Heart right ventricle (tissue), 16 donors: ENCODE results near the gene CIROP. TPM values are rescaled to one million over a fixed set of nuclear protein-coding genes. Genes with fewer than 3 reads are reported as not detected.

ENCODE experiments used
- ATAC-seq, 8 donors: fragments of 200-7000 bp; cut with Tn5 transposase; one replicate each; pipeline ENCODE4 v1.9.1; 2020; ENCODE audit warnings: mild to moderate bottlenecking in 8 of 8, moderate library complexity in 8 of 8, moderate number of reproducible peaks in 1 of 8
- DNase-seq, 2 donors: peaks; one replicate each; pipeline ENCODE4 v3.0.0-alpha.2; 2020
- H3K27ac ChIP-seq, 10 donors: fragments of 200-600 bp; sonication (generic) in 2 of 10; one replicate each; pipeline versions ENCODE4 v1.5.0 to v1.8.0; 2020 to 2022; ENCODE audit warnings: mild to moderate bottlenecking in 3 of 10
- H3K27me3 ChIP-seq, 7 donors: fragments of 200-600 bp; one replicate each; pipeline ENCODE4 v1.8.0; 2021 to 2022; ENCODE audit warnings: mild to moderate bottlenecking in 2 of 7
- H3K36me3 ChIP-seq, 9 donors: fragments of 200-600 bp; sonication (generic) in 1 of 9; one replicate each; pipeline versions ENCODE4 v1.5.0 to v1.8.0; 2020 to 2022; ENCODE audit warnings: mild to moderate bottlenecking in 2 of 9
- H3K4me1 ChIP-seq, 9 donors: fragments of 200-600 bp; sonication (generic) in 1 of 9; one replicate each; pipeline versions ENCODE4 v1.5.0 to v1.8.0; 2020 to 2022; ENCODE audit warnings: mild to moderate bottlenecking in 4 of 9
- H3K4me3 ChIP-seq, 10 donors: fragments of 200-600 bp; sonication (generic) in 2 of 10; one replicate each; pipeline versions ENCODE4 v1.5.0 to v1.8.0; 2020 to 2022; ENCODE audit warnings: mild to moderate bottlenecking in 7 of 10, moderate library complexity in 2 of 10
- H3K9me3 ChIP-seq, 11 donors: fragments of 200-600 bp in 10 of 11; sonication (generic) in 2 of 11; one replicate each; pipeline versions ENCODE4 v1.5.0 to v1.8.0; 2013 to 2022; ENCODE audit warnings: mild to moderate bottlenecking in 2 of 11, control low read depth in 1 of 11, moderate library complexity in 1 of 11
- CTCF ChIP-seq, 9 donors: fragments of 200-600 bp; sonication (generic) in 2 of 9; IDR thresholded peaks; one replicate each; pipeline versions ENCODE4 v1.5.0 to v1.8.0; 2021 to 2022; ENCODE audit warnings: antibody characterized with exemption in 9 of 9, mild to moderate bottlenecking in 5 of 9, moderate library complexity in 1 of 9
- WGBS, 2 donors: extraction: QIAGEN DNeasy Blood & Tissue Kit; methylation state at CpG; one replicate each; pipeline ENCODE4 v1.1.7; 2013; ENCODE audit warnings: inconsistent platforms in 1 of 2; 5-methylcytosine and 5-hydroxymethylcytosine counted together
- intact Hi-C, 10 donors: fragments of 100-400 bp; cut with DNase I; formaldehyde crosslinking; loops; one replicate each; pipeline versions ENCODE4 v1.11.1 to v1.14.2; 2022
- polyA plus RNA-seq, 2 donors: library from polyadenylated mRNA; stranded (reverse); fragments of 200-250 nt; gene quantifications; one replicate each; pipeline ENCODE4 v1.2.3, GENCODE V29; 2013
- total RNA-seq, 10 donors: library from RNA; stranded (reverse); fragmentation: NEBNext Ultra II Directional in 3 of 10; extraction: Animal tissue kit (Norgen Biotek cat#: 25700) in 3 of 10; gene quantifications; one replicate each; pipeline versions ENCODE4 v1.2.1 to v1.2.4, GENCODE V29; 2021 to 2023
- donor health status: Arrhythmogenic right ventricular cardiomyopathy.
- donor health status: ischemic (EF 13 %, LVEDD 7.1; RV severe dilation, severe dysfunction).
- donor health status: healthy with polysubstance abuse.
- donor health status: DM: no; HTN: yes; CAD: no.
- donor health status: DM: no; HTN: no; CAD: no.
- donor health status: ischemic (EF 25% LVEDD 6.9; RV normal size, moderate dysfunction).
- donor health status: ischemic (EF 25% LVEDD 5.7; RV mildly dilated, moderate dysfunction).
- donor health status: healthy.
- donor health status: DM: yes; HTN: yes; CAD: no.
- donor health status: Ischemic cardiomyopathy.
- donor health status: ischemic (EF 35%, LVEDD 5.7; RV mildly dilated, moderate dysfunction).
- donor health status: nonischemic (EF 11% LVEDD 7.7; RV severe dilation, severe dysfunction).
- donor health status: DM: yes; HTN: yes; CAD: no.
- donor health status: PGD.
- donor health status: ischemic (EF 29% LVEDD 5.4; RV normal size, mild dysfunction).
- donor health status: nonischemic (EF 23%, LVEDD 6.1; RV moderate dilation, normal function).

CIROP gene
- total and polyA plus RNA-seq, 12 donors = not detected

GRCh38 chr14:23129759-23130316, 25.0 kb upstream of the CIROP start:
- no peak for DNase-seq

GRCh38 chr14:23128969-23129758, 24.4 kb upstream of the CIROP start:
- no peak for ATAC-seq
- Histone ChIP-seq H3K4me3 (no peak overlapping the region), H3K4me1 (peaks cover 0 to 23% (median 0%) of the 10 kb centered on the region in 9 donors), H3K27ac (no peak overlapping the region), H3K9me3 (no peaks in the 10 kb centered on the region), H3K27me3 (no peaks in the 10 kb centered on the region), H3K36me3 (peaks cover 0 to 31% (median 0%) of the 10 kb centered on the region in 9 donors)
- TF ChIP-seq CTCF (IDR thresholded peaks at IDR 0.05) = no peak
- no peak for DNase-seq
- 81 to 85% methylated on average over 7 of the region's 7 CpGs for WGBS, 2 donors
- intact Hi-C loops = loop anchor here in 5 of 10 donors (10.0 kb wide), 2 partner anchors 166 to 176 kb away; partner anchors contain the start of genes BCL2L2 (in 1 of the 5) and PPP1R3E (in 1 of the 5)

More at GRCh38 chr14:23129759-23130316, 25.0 kb upstream of the CIROP start:
- no peak for TF ChIP-seq CTCF (IDR thresholded peaks at IDR 0.05)
- Histone ChIP-seq H3K4me1 (peaks cover 0 to 23% (median 0%) of the 10 kb centered on the region in 9 donors), H3K36me3 (peaks cover 0 to 31% (median 0%) of the 10 kb centered on the region in 9 donors), H3K4me3 (no peak overlapping the region), H3K27me3 (no peaks in the 10 kb centered on the region), H3K27ac (no peak overlapping the region), H3K9me3 (no peaks in the 10 kb centered on the region)
- WGBS, 2 donors = 91% methylated on average over 7 of the region's 7 CpGs
- intact Hi-C loops = loop anchor here in 5 of 10 donors (10.0 kb wide), 2 partner anchors 165 to 175 kb away; partner anchors contain the start of genes BCL2L2 (in 1 of the 5) and PPP1R3E (in 1 of the 5)
- no peak for ATAC-seq

DNA sequence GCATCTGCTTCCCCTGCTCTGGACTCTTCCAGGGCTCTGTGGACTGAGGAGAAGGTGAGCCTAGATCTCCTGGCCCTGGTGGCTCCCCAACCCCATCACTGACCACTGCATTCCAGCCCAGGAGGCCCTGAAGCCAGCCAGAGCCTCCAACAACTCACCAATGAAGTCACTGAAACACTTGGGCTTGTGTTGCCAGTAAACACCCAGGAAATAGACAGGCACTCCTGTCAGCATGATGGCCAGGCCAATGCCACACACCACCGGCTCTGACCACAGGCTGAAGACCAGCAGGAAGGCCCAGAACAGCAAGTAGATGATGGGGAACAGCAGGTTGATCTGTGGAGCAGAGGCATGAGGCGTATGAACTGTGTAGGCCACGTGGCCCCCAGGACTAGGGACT, 23.1 kb upstream of the CIROP start:
- peaks cover 0 to 31% (median 4%) of the 10 kb centered on the region in 9 donors for H3K4me1 ChIP-seq
- H3K27ac ChIP-seq = no peak overlapping the region
- ATAC-seq = no peak
- no peaks in the 10 kb centered on the region for H3K9me3 ChIP-seq
- no peak for DNase-seq
- no peaks in the 10 kb centered on the region for H3K27me3 ChIP-seq
- peaks cover 0 to 31% (median 0%) of the 10 kb centered on the region in 9 donors for H3K36me3 ChIP-seq
- TF ChIP-seq CTCF (IDR thresholded peaks at IDR 0.05) = no peak
- H3K4me3 ChIP-seq = no peak overlapping the region
- intact Hi-C loops = loop anchor here in 5 of 10 donors (10.0 kb wide), 2 partner anchors 167 to 177 kb away; partner anchors contain the start of genes BCL2L2 (in 1 of the 5) and PPP1R3E (in 1 of the 5)
- WGBS, 2 donors = 92 to 93% methylated on average over 3 of the region's 3 CpGs

GRCh38 chr14:23126548-23127278, 21.9 kb upstream of the CIROP start:
- DNase-seq = no peak
- peaks cover 0 to 30% (median 0%) of the 10 kb centered on the region in 9 donors for H3K36me3 ChIP-seq
- no peaks in the 10 kb centered on the region for H3K9me3 ChIP-seq
- intact Hi-C loops = loop anchor here in 5 of 10 donors (1.0 to 10.0 kb wide), 3 partner anchors 35 to 178 kb away; partner anchors contain the start of genes BCL2L2 (in 1 of the 5) and PPP1R3E (in 1 of the 5)
- no peak for TF ChIP-seq CTCF (IDR thresholded peaks at IDR 0.05)
- no peak overlapping the region for H3K4me3 ChIP-seq
- no peak overlapping the region for H3K27ac ChIP-seq
- ATAC-seq = no peak
- WGBS, 2 donors = 89 to 92% methylated on average over 8 of the region's 8 CpGs
- no peaks in the 10 kb centered on the region for H3K27me3 ChIP-seq
- H3K4me1 ChIP-seq = peaks cover 0 to 37% (median 5%) of the 10 kb centered on the region in 9 donors
